GM12878 (cell line): ENCODE data around the gene MRGPRE. TPM values are rescaled to one million over a fixed set of nuclear protein-coding genes. Genes with fewer than 3 reads are reported as not detected.

Experiments used
- CUX1 ChIP-seq: IDR thresholded peaks from 2 replicates; pipeline ENCODE4 v1.6.1; 2012; ENCODE audit warnings: improper control_type of control experiment, low read depth, low read length; ENCODE audit not compliant: insufficient replicate concordance
- ESRRA ChIP-seq: IDR thresholded peaks from 2 replicates; pipeline ENCODE4 v1.6.1; 2012; ENCODE audit warnings: mild to moderate bottlenecking, low read length, improper control_type of control experiment
- MTA2 ChIP-seq: fragments of 450-650 bp; IDR thresholded peaks from 2 replicates; pipeline ENCODE4 v1.6.1; 2016; ENCODE audit warnings: low read depth, mild to moderate bottlenecking, moderate library complexity
- NBN ChIP-seq: fragments of 450-650 bp; IDR thresholded peaks from 2 replicates; pipeline ENCODE4 v1.6.1; 2016
- POLR2AphosphoS2 ChIP-seq: IDR thresholded peaks from 2 replicates; pipeline ENCODE4 v1.6.1; 2011; ENCODE audit warnings: low read depth, mild to moderate bottlenecking, low read length, improper control_type of control experiment, moderate library complexity
- RUNX3 ChIP-seq: IDR thresholded peaks from 2 replicates; pipeline ENCODE4 v1.6.1; 2012; ENCODE audit warnings: low read length, inconsistent platforms
- STAT1 ChIP-seq: fragments of 450-650 bp; conservative IDR thresholded peaks from 2 replicates; pipeline ENCODE4 v1.6.1; 2014; ENCODE audit warnings: antibody characterized with exemption, mild to moderate bottlenecking
- STAT3 ChIP-seq: IDR thresholded peaks from 2 replicates; pipeline ENCODE4 v1.6.1; 2011; ENCODE audit warnings: low read depth, low read length, improper control_type of control experiment
- TBL1XR1 ChIP-seq: IDR thresholded peaks from 2 replicates; pipeline ENCODE4 v1.6.1; 2012; ENCODE audit warnings: low read depth, low read length, improper control_type of control experiment
- ZBTB33 ChIP-seq: fragments of 450-650 bp; IDR thresholded peaks from 2 replicates; pipeline ENCODE4 v1.6.1; 2017; ENCODE audit warnings: mild to moderate bottlenecking
- polyA plus RNA-seq, 11 experiments: library from polyadenylated mRNA; depleted of rRNA in 4 of 11; unstranded in 6 of 11; stranded (reverse) in 5 of 11; fragments of >200 nt; fragmentation: Nextera tagmentation in 4 of 11; fragmentation: Illumina TruSeq in 1 of 11; extraction: Ambion mirVana in 4 of 11; extraction: Trizol in 1 of 11; gene quantifications; 1 replicate in 1 of 11; 2 replicates in 10 of 11; pipeline versions ENCODE4 v1.2.1 to v1.2.3, GENCODE V29; 2011 to 2016; ENCODE audit warnings: inconsistent platforms in 2 of 11, missing spikeins in 2 of 11, low read depth in 1 of 11
- total RNA-seq, 4 experiments: library from RNA; depleted of rRNA in 3 of 4; stranded (reverse); fragments of >200 nt in 3 of 4; fragmentation: Illumina TruSeq in 1 of 4; extraction: Trizol in 1 of 4; gene quantifications; 2 replicates each; pipeline versions ENCODE4 v1.2.1 to v1.2.3, GENCODE V29; 2013 to 2021
- TF ChIP-seq, protein P1 (sequence below): IDR thresholded peaks from 2 replicates; pipeline ENCODE4 v1.6.1; 2012; ENCODE audit warnings: low read depth, low read length, improper control_type of control experiment
- TF ChIP-seq, protein P2 (sequence below): IDR thresholded peaks from 2 replicates; pipeline ENCODE4 v1.6.1; 2012; ENCODE audit warnings: low read length, inconsistent platforms

Gene MRGPRE
- total and polyA plus RNA-seq, 10 of the 15 experiments (the other 5 are each of a cell fraction or from before 2014, with no cell fraction given), result 0.34 TPM; not detected in 9

- TF ChIP-seq CUX1, result no peak
- no peak for TF ChIP-seq MTA2
- TF ChIP-seq, protein P1, sequence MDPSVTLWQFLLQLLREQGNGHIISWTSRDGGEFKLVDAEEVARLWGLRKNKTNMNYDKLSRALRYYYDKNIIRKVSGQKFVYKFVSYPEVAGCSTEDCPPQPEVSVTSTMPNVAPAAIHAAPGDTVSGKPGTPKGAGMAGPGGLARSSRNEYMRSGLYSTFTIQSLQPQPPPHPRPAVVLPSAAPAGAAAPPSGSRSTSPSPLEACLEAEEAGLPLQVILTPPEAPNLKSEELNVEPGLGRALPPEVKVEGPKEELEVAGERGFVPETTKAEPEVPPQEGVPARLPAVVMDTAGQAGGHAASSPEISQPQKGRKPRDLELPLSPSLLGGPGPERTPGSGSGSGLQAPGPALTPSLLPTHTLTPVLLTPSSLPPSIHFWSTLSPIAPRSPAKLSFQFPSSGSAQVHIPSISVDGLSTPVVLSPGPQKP, result no peak
- no peak for TF ChIP-seq STAT1
- TF ChIP-seq, protein P2, sequence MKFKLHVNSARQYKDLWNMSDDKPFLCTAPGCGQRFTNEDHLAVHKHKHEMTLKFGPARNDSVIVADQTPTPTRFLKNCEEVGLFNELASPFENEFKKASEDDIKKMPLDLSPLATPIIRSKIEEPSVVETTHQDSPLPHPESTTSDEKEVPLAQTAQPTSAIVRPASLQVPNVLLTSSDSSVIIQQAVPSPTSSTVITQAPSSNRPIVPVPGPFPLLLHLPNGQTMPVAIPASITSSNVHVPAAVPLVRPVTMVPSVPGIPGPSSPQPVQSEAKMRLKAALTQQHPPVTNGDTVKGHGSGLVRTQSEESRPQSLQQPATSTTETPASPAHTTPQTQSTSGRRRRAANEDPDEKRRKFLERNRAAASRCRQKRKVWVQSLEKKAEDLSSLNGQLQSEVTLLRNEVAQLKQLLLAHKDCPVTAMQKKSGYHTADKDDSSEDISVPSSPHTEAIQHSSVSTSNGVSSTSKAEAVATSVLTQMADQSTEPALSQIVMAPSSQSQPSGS, result no peak
- no peak for TF ChIP-seq POLR2AphosphoS2
- TF ChIP-seq ZBTB33, result no peak
- no peak for TF ChIP-seq TBL1XR1
- TF ChIP-seq ESRRA, result no peak
- no peak for TF ChIP-seq NBN
- TF ChIP-seq RUNX3, result no peak
- no peak for TF ChIP-seq STAT3
Observed at GRCh38 chr11:3217818-3218482, 14.3 kb downstream of the MRGPRE start (continued).
